ENCODE data around the gene RPS19BP1. TPM values are rescaled to one million over a fixed set of nuclear protein-coding genes. Genes with fewer than 3 reads are reported as not detected.

RPS19BP1 gene
- total RNA-seq, 4 donors from 2014 or later, result 144 to 176 (median 160) TPM

Other genes with a start within 250 kb of the RPS19BP1 start
- gene RPL3, start 213.1 kb downstream of the RPS19BP1 start, total RNA-seq, result 1,000 to 10,000 TPM; 1,539 to 2,425 (median 1,793) TPM
- gene SYNGR1, start 182.8 kb downstream of the RPS19BP1 start, total RNA-seq, result 10 to 100 TPM; 13.3 to 34.2 (median 20.1) TPM
- 10 to 100 TPM; 20.6 to 29.0 (median 23.8) TPM for gene TAB1, start 133.0 kb downstream of the RPS19BP1 start, total RNA-seq
- gene MGAT3, start 75.7 kb downstream of the RPS19BP1 start, total RNA-seq, result 1 to 10 TPM; 2.6 to 3.9 (median 2.9) TPM
- gene MIEF1, start 30.5 kb downstream of the RPS19BP1 start, total RNA-seq, result 10 to 100 TPM; 17.8 to 28.3 (median 21.4) TPM
- 100 to 1,000 TPM; 450 to 718 (median 563) TPM for gene ATF4, start 12.2 kb downstream of the RPS19BP1 start, total RNA-seq
- under 1 TPM; 0.04 to 0.54 (median 0.11) TPM for gene CACNA1I, start 38.0 kb upstream of the RPS19BP1 start, total RNA-seq

Measured in gastroesophageal sphincter (tissue), 4 donors.